ENCODE results near the gene RPL35.

DNA sequence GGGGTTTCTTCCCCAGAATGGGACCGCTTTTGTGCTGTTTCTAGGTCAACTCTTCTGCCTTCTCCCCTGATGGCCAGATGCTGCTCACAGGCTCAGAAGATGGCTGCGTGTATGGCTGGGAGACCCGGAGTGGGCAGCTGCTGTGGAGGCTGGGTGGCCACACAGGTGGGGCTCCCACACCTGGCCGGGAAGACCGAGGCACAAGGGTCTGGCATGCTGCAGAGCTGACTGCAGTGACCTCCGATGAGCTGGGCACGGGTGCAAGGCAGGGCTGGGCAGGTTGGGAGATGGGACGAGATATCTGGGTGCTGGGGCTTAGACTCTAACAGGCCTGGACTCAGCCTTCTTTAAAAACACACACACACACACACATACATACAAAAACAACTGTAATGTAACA is 7.6 kb downstream of the RPL35 start:
- TF ChIP-seq, protein P1, sequence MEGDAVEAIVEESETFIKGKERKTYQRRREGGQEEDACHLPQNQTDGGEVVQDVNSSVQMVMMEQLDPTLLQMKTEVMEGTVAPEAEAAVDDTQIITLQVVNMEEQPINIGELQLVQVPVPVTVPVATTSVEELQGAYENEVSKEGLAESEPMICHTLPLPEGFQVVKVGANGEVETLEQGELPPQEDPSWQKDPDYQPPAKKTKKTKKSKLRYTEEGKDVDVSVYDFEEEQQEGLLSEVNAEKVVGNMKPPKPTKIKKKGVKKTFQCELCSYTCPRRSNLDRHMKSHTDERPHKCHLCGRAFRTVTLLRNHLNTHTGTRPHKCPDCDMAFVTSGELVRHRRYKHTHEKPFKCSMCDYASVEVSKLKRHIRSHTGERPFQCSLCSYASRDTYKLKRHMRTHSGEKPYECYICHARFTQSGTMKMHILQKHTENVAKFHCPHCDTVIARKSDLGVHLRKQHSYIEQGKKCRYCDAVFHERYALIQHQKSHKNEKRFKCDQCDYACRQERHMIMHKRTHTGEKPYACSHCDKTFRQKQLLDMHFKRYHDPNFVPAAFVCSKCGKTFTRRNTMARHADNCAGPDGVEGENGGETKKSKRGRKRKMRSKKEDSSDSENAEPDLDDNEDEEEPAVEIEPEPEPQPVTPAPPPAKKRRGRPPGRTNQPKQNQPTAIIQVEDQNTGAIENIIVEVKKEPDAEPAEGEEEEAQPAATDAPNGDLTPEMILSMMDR (optimal IDR thresholded peaks at IDR 0.05 in 1 of 3, IDR thresholded peaks at IDR 0.05 in 1 of 3, conservative IDR thresholded peaks at IDR 0.05 in 1 of 3; ENCODE audit: extremely low read depth in 1 of 3, insufficient read depth in 2 of 3, low read length in 3 of 3), result no peak
- no peak for TF ChIP-seq EZH2 (IDR thresholded peaks at IDR 0.05; ENCODE audit: low read length)
